HFF-Myc (cell line): Measurements from ENCODE around the gene ATG9B.

ENCODE experiments used
- DNase-seq: peaks from one replicate; pipeline ENCODE4 v3.0.0-alpha.2; 2011; ENCODE audit warnings: low read depth; ENCODE audit errors: extremely low read depth
- H3K4me3 ChIP-seq: replicated peaks from 2 replicates; pipeline ENCODE4 v1.5.1; 2011; ENCODE audit warnings: low read depth, mild to moderate bottlenecking, control low read depth, low read length
- CTCF ChIP-seq: IDR thresholded peaks from 2 replicates; pipeline ENCODE4 v1.5.1; 2012; ENCODE audit warnings: mild to moderate bottlenecking, low read depth, low read length, control low read depth; ENCODE audit errors: missing control alignments

ATG9B gene

GRCh38 chr7:150980663-150981062, 43.6 kb downstream of the ATG9B start:
- TF ChIP-seq CTCF = no peak
- DNase-seq = no peak
- H3K4me3 ChIP-seq = no peak overlapping the region

GRCh38 chr7:150979713-150980390, 44.4 kb downstream of the ATG9B start:
- no peak for DNase-seq

GRCh38 chr7:150978126-150978789, 46.0 kb downstream of the ATG9B start, which contains the start of gene KCNH2:
KCNH2 (minus strand) TSS chr7:150978321; CDS start chr7:150977913, 408 bp downstream.
- no peak for DNase-seq
- 0 out of 2 replicates have a peak within 1 kb of the TSS, but pooled peaks have one; percentile 7 for H3K4me3 ChIP-seq
- TF ChIP-seq CTCF = no peak

More at GRCh38 chr7:150979713-150980390, 44.4 kb downstream of the ATG9B start:
- no peak for TF ChIP-seq CTCF
- no peak overlapping the region for H3K4me3 ChIP-seq

GRCh38 chr7:150977382-150978125, 46.7 kb downstream of the ATG9B start:
- TF ChIP-seq CTCF = no peak
- no peak for DNase-seq
- no peak overlapping the region for H3K4me3 ChIP-seq

- no peak for DNase-seq
- TF ChIP-seq CTCF = no peak
- no peak overlapping the region for H3K4me3 ChIP-seq
Observed at GRCh38 chr7:150976529-150977381, 47.5 kb downstream of the ATG9B start.
